HepG2 (cell line): ENCODE results near the gene SLX4.

Experiments
- FOXA1 ChIP-seq, 2 experiments: fragments of 450-650 bp in 1 of 2; sonication (generic) in 1 of 2; formaldehyde crosslinking in 1 of 2; IDR thresholded peaks; 2 replicates each; pipeline versions ENCODE4 v1.4.0 to v1.6.1; 2016 to 2020; ENCODE audit warnings: missing genetic modification reagents in 1 of 2
- TFAP4 ChIP-seq: sonication (generic); IDR thresholded peaks from 2 replicates; pipeline ENCODE4 v1.6.1; 2016; ENCODE audit warnings: low read depth, borderline replicate concordance

- TF ChIP-seq TFAP4 (no peak), FOXA1 (IDR thresholded peaks at IDR 0.05) (no peak), FOXA1 (CRISPR knock-in tag; IDR thresholded peaks at IDR 0.05) (no peak)
These were observed 30.5 kb upstream of the SLX4 start for GRCh38 chr16:3641801-3642396.
